ENCODE data around the gene GPC6.

GPC6 gene

GRCh38 chr13:93325303-93326233 lies 99.0 kb downstream of the GPC6 start:
- no peak for DNase-seq

GRCh38 chr13:93326234-93326811 lies 99.7 kb downstream of the GPC6 start:
- DNase-seq: no peak

GRCh38 chr13:93328943-93329342 lies 102.3 kb downstream of the GPC6 start:
- no peak for DNase-seq

- DNase-seq: no peak
Measured at GRCh38 chr13:93336728-93337127, 110.1 kb downstream of the GPC6 start.

- no peak for DNase-seq
Measured at GRCh38 chr13:93338030-93338429, 111.4 kb downstream of the GPC6 start.

GRCh38 chr13:93338906-93339305 lies 112.3 kb downstream of the GPC6 start:
- DNase-seq: no peak

GRCh38 chr13:93339550-93339949 lies 112.9 kb downstream of the GPC6 start:
- no peak for DNase-seq

- no peak for DNase-seq
Measured at GRCh38 chr13:93341517-93341916, 114.9 kb downstream of the GPC6 start.

GRCh38 chr13:93343097-93343496 lies 116.5 kb downstream of the GPC6 start:
- DNase-seq: no peak

- DNase-seq: no peak
Measured at GRCh38 chr13:93344048-93344705, 117.6 kb downstream of the GPC6 start.

GRCh38 chr13:93345024-93345423 lies 118.4 kb downstream of the GPC6 start:
- no peak for DNase-seq

- DNase-seq: no peak
Measured at GRCh38 chr13:93345770-93346169, 119.2 kb downstream of the GPC6 start.

- no peak for DNase-seq
Measured at GRCh38 chr13:93352616-93353015, 126.0 kb downstream of the GPC6 start.

- no peak for DNase-seq
Measured at GRCh38 chr13:93355094-93355493, 128.5 kb downstream of the GPC6 start.

- DNase-seq: no peak
Measured at GRCh38 chr13:93356469-93356868, 129.9 kb downstream of the GPC6 start.

- no peak for DNase-seq
Measured at GRCh38 chr13:93360021-93360420, 133.4 kb downstream of the GPC6 start.

- no peak for DNase-seq
Measured at GRCh38 chr13:93361703-93362102, 135.1 kb downstream of the GPC6 start.

GRCh38 chr13:93364166-93364565 lies 137.6 kb downstream of the GPC6 start:
- DNase-seq: no peak

GRCh38 chr13:93368296-93368695 lies 141.7 kb downstream of the GPC6 start:
- DNase-seq: no peak

GRCh38 chr13:93368718-93369117 lies 142.1 kb downstream of the GPC6 start:
- DNase-seq: no peak

GRCh38 chr13:93372856-93373255 lies 146.2 kb downstream of the GPC6 start:
- DNase-seq: no peak

GRCh38 chr13:93375491-93375890 lies 148.9 kb downstream of the GPC6 start:
- DNase-seq: no peak

GRCh38 chr13:93377196-93377595 lies 150.6 kb downstream of the GPC6 start:
- DNase-seq: no peak

- no peak for DNase-seq
Measured at GRCh38 chr13:93378184-93378583, 151.6 kb downstream of the GPC6 start.
